Caco-2 (cell line): Measurements from ENCODE around the gene RIPOR3. TPM values are rescaled to one million over a fixed set of nuclear protein-coding genes. Genes with fewer than 3 reads are reported as not detected.
"Not testable (repeated sequence)": the region's sequence is repeated elsewhere in the genome, so short reads cannot be mapped to it uniquely, and the experiment has no call there.

Source experiments
- BruUV-seq: library from RNA; stranded (reverse); fragments of 400-500 nt; replicated peaks from 2 replicates; lab custom pipeline; 2021; lab: Mats Ljungman, UMichigan
- CTCF ChIA-PET: fragments of 300-600 bp; sonication (Branson Sonifier 250); formaldehyde crosslinking; loops from one replicate; lab custom pipeline; 2022; ENCODE audit warnings: antibody characterized with exemption; lab: Charles Lee
- POLR2A ChIA-PET: fragments of 300-600 bp; sonication (Branson Sonifier 250); formaldehyde crosslinking; loops from one replicate; lab custom pipeline; 2022; ENCODE audit warnings: antibody characterized with exemption; lab: Charles Lee
- DNase-seq, 2 experiments: peaks; one replicate each; pipeline versions ENCODE4 v3.0.0 to v3.0.0-alpha.2; 2020 to 2022
- H3K27me3 ChIP-seq: replicated peaks from 2 replicates; pipeline ENCODE4 v1.6.0; 2011; ENCODE audit warnings: low read length; ENCODE audit not compliant: control insufficient read depth, insufficient read depth
- H3K36me3 ChIP-seq: 2 replicates; pipeline ENCODE4 v1.5.1; 2011; ENCODE audit warnings: low read length; ENCODE audit not compliant: control insufficient read depth, insufficient read depth
- H3K4me1 ChIP-seq: fragments of 250-450 bp; sonication (Bioruptor Pico); 2 replicates; pipeline ENCODE4 v1.5.1; 2020; ENCODE audit warnings: mild to moderate bottlenecking
- H3K4me3 ChIP-seq: 2 replicates; pipeline ENCODE4 v1.5.1; 2011; ENCODE audit warnings: low read depth, mild to moderate bottlenecking, control low read depth, low read length
- H3K9me3 ChIP-seq: fragments of 250-450 bp; sonication (Bioruptor Pico); 2 replicates; pipeline ENCODE4 v1.5.1; 2020; ENCODE audit warnings: mild to moderate bottlenecking, moderate library complexity
- H3K27ac Mint-ChIP-seq: one replicate; pipeline ENCODE4 v1.8.0; 2022; ENCODE audit warnings: mixed read lengths; ENCODE audit not compliant: unreplicated experiment
- H3K27me3 Mint-ChIP-seq: one replicate; pipeline ENCODE4 v1.8.0; 2022; ENCODE audit warnings: mixed read lengths; ENCODE audit not compliant: insufficient read depth, unreplicated experiment
- H3K36me3 Mint-ChIP-seq: one replicate; pipeline ENCODE4 v1.8.0; 2022; ENCODE audit warnings: mild to moderate bottlenecking, mixed read lengths; ENCODE audit not compliant: insufficient read depth, unreplicated experiment
- H3K4me1 Mint-ChIP-seq: one replicate; pipeline ENCODE4 v1.8.0; 2022; ENCODE audit warnings: low read depth, mixed read lengths; ENCODE audit not compliant: unreplicated experiment
- H3K4me3 Mint-ChIP-seq: one replicate; pipeline ENCODE4 v1.8.0; 2022; ENCODE audit warnings: mild to moderate bottlenecking, moderate library complexity, mixed read lengths; ENCODE audit not compliant: unreplicated experiment
- H3K9me3 Mint-ChIP-seq: one replicate; pipeline ENCODE4 v1.8.0; 2022; ENCODE audit warnings: mixed read lengths; ENCODE audit not compliant: unreplicated experiment
- CTCF ChIP-seq, 2 experiments: fragments of 200-600 bp in 1 of 2; IDR thresholded peaks; 1 replicate in 1 of 2; 2 replicates in 1 of 2; pipeline versions ENCODE4 v1.5.1 to v1.8.0; 2011 to 2022; ENCODE audit warnings: antibody characterized with exemption in 1 of 2, control low read depth in 1 of 2, inconsistent platforms in 1 of 2, low read depth in 1 of 2, low read length in 1 of 2, mild to moderate bottlenecking in 1 of 2, moderate library complexity in 1 of 2; ENCODE audit not compliant: insufficient read depth in 1 of 2, severe bottlenecking in 1 of 2, unreplicated experiment in 1 of 2
- intact Hi-C: fragments of 100-400 bp; cut with micrococcal nuclease; formaldehyde crosslinking; loops from one replicate; pipeline ENCODE4 v1.10.0; 2022; ENCODE audit not compliant: unreplicated experiment
- total RNA-seq: library from RNA; stranded (reverse); gene quantifications from 2 replicates; pipeline ENCODE4 v1.2.3, GENCODE V29; 2022

Gene RIPOR3
- total RNA-seq, 1 experiment from 2014 or later, result 0.18 TPM

GRCh38 chr20:50645253-50646068 lies 45.9 kb downstream of the RIPOR3 start:
- Histone ChIP-seq H3K36me3 (no peaks in the 10 kb centered on the region), H3K4me1 (peaks cover 34% of the 10 kb centered on the region), H3K9me3 (peaks cover 10% of the 10 kb centered on the region), H3K27me3 (no peaks in the 10 kb centered on the region), H3K4me3 (no peak overlapping the region)
- H3K4me1 Mint-ChIP-seq, result peaks cover 28% of the 10 kb centered on the region
- no peaks in the 10 kb centered on the region for H3K27me3 Mint-ChIP-seq
- intact Hi-C loops, result no loop called here
- DNase-seq, result peak; percentile 93 to 99
- CTCF ChIA-PET, result interaction anchor here (1.2 to 1.7 kb wide), 2 partner anchors 18 to 20 kb away, joined by 4 to 6 read pairs; no protein-coding TSS in a partner anchor
- no TSS peak for BruUV-seq
- POLR2A ChIA-PET, result no interaction called here
- TF ChIP-seq CTCF (IDR thresholded peaks at IDR 0.05; ENCODE audit: insufficient read depth in 1 of 2, low read depth in 1 of 2, low read length in 1 of 2, severe bottlenecking in 1 of 2, unreplicated experiment in 1 of 2), result no peak
- H3K4me3 Mint-ChIP-seq, result peak overlapping the region; percentile 43
- H3K27ac Mint-ChIP-seq, result peak overlapping the region; percentile 85
- peaks cover 12% of the 10 kb centered on the region for H3K36me3 Mint-ChIP-seq
- H3K9me3 Mint-ChIP-seq, result peaks cover 10% of the 10 kb centered on the region

GRCh38 chr20:50642288-50642803 lies 49.0 kb downstream of the RIPOR3 start:
- ChIA-PET POLR2A (no interaction called here), CTCF (interaction anchor here (1.2 to 1.3 kb wide), 2 partner anchors 102 to 148 kb away, joined by 3 read pairs; no protein-coding TSS in a partner anchor)
- H3K36me3 ChIP-seq, result no peaks in the 10 kb centered on the region
- peaks cover 10% of the 10 kb centered on the region for H3K9me3 ChIP-seq
- H3K4me3 ChIP-seq, result no peak overlapping the region
- H3K4me3 Mint-ChIP-seq, result peak overlapping the region; percentile 8
- no peaks in the 10 kb centered on the region for H3K9me3 Mint-ChIP-seq
- TF ChIP-seq CTCF (IDR thresholded peaks at IDR 0.05; ENCODE audit: insufficient read depth in 1 of 2, low read depth in 1 of 2, low read length in 1 of 2, severe bottlenecking in 1 of 2, unreplicated experiment in 1 of 2), result no peak
- peaks cover 35% of the 10 kb centered on the region for H3K4me1 ChIP-seq
- H3K4me1 Mint-ChIP-seq, result peaks cover 29% of the 10 kb centered on the region
- no peaks in the 10 kb centered on the region for H3K27me3 ChIP-seq
- peak overlapping the region; percentile 37 for H3K27ac Mint-ChIP-seq
- no peaks in the 10 kb centered on the region for H3K27me3 Mint-ChIP-seq
- intact Hi-C loops, result no loop called here
- no TSS peak for BruUV-seq
- peaks cover 7% of the 10 kb centered on the region for H3K36me3 Mint-ChIP-seq
- no peak for DNase-seq

GRCh38 chr20:50641625-50642287 lies 49.6 kb downstream of the RIPOR3 start:
- H3K27me3 ChIP-seq, H3K9me3 Mint-ChIP-seq, H3K9me3 ChIP-seq, H3K36me3 ChIP-seq, intact Hi-C loops, BruUV-seq, H3K27me3 Mint-ChIP-seq, DNase-seq, H3K4me3 ChIP-seq, H3K36me3 Mint-ChIP-seq: not testable (repeated sequence)
- Mint-ChIP-seq H3K27ac (peak overlapping the region; percentile 37), H3K4me3 (peak overlapping the region; percentile 8), H3K4me1 (peaks cover 35% of the 10 kb centered on the region)
- H3K4me1 ChIP-seq, result peaks cover 41% of the 10 kb centered on the region
- CTCF ChIA-PET, result interaction anchor here (1.2 to 1.3 kb wide), 2 partner anchors 103 to 149 kb away, joined by 3 read pairs; no protein-coding TSS in a partner anchor
- POLR2A ChIA-PET, result interaction anchor here (1.4 kb wide), 1 partner anchor 102 kb away, joined by 5 read pairs; no protein-coding TSS in a partner anchor

GRCh38 chr20:50639971-50640711 lies 51.2 kb downstream of the RIPOR3 start:
- BruUV-seq, intact Hi-C loops: not testable (repeated sequence)
- H3K4me1 Mint-ChIP-seq, result peaks cover 37% of the 10 kb centered on the region

More at GRCh38 chr20:50639971-50640711, 51.2 kb downstream of the RIPOR3 start:
- H3K9me3 Mint-ChIP-seq, H3K36me3 ChIP-seq, H3K4me3 Mint-ChIP-seq, POLR2A ChIA-PET, DNase-seq, H3K9me3 ChIP-seq, H3K36me3 Mint-ChIP-seq, H3K27me3 ChIP-seq, H3K27ac Mint-ChIP-seq, H3K27me3 Mint-ChIP-seq, H3K4me3 ChIP-seq: not testable (repeated sequence)
- CTCF ChIA-PET, result interaction anchor here (0.6 kb wide), 1 partner anchor 99 kb away, joined by 4 read pairs; no protein-coding TSS in a partner anchor
- H3K4me1 ChIP-seq, result peaks cover 39% of the 10 kb centered on the region
